PC-9 (cell line): Measurements from ENCODE around the gene FDPS. TPM values are rescaled to one million over a fixed set of nuclear protein-coding genes. Genes with fewer than 3 reads are reported as not detected.

Experiments
- BruUV-seq: library from RNA; stranded (reverse); fragments of 400-500 nt; replicated peaks from 2 replicates; lab custom pipeline; 2021; lab: Mats Ljungman, UMichigan
- CTCF ChIA-PET: fragments of 300-600 bp; sonication (Branson Sonifier 250); formaldehyde crosslinking; loops from one replicate; lab custom pipeline; 2022; ENCODE audit warnings: antibody characterized with exemption; lab: Charles Lee
- POLR2A ChIA-PET: fragments of 300-600 bp; sonication (Branson Sonifier 250); formaldehyde crosslinking; loops from one replicate; lab custom pipeline; 2022; ENCODE audit warnings: antibody characterized with exemption; ENCODE audit not compliant: unreplicated experiment; lab: Charles Lee
- DNase-seq, 2 experiments: peaks; one replicate each; pipeline versions ENCODE4 v3.0.0 to v3.0.0-alpha.2; 2015 to 2022; ENCODE audit warnings: mixed read lengths in 1 of 2
- H2AFZ ChIP-seq: fragments of 200-600 bp; sonication (generic); 2 replicates; pipeline ENCODE4 v1.8.1; 2017; ENCODE audit warnings: antibody characterized with exemption
- H3F3A ChIP-seq: fragments of 200-600 bp; sonication (generic); 2 replicates; pipeline ENCODE4 v1.8.1; 2017; ENCODE audit warnings: antibody characterized with exemption, mild to moderate bottlenecking, low read depth; ENCODE audit not compliant: insufficient read depth
- H3K27ac ChIP-seq: fragments of 200-600 bp; sonication (generic); 2 replicates; pipeline ENCODE4 v1.6.1; 2016; ENCODE audit warnings: mixed run types
- H3K27me3 ChIP-seq: fragments of 200-600 bp; sonication (generic); 2 replicates; pipeline ENCODE4 v1.6.1; 2016; ENCODE audit warnings: low read depth, mixed run types; ENCODE audit not compliant: insufficient read depth
- H3K36me3 ChIP-seq: fragments of 200-600 bp; sonication (generic); 2 replicates; pipeline ENCODE4 v1.6.1; 2016; ENCODE audit warnings: low read depth, mixed run types
- H3K4me1 ChIP-seq: fragments of 200-600 bp; sonication (generic); replicated peaks from 2 replicates; pipeline ENCODE4 v1.6.1; 2016; ENCODE audit warnings: mixed run types; ENCODE audit not compliant: insufficient read depth
- H3K4me2 ChIP-seq: fragments of 200-600 bp; sonication (generic); 2 replicates; pipeline ENCODE4 v1.6.1; 2017; ENCODE audit warnings: mixed run types
- H3K4me3 ChIP-seq: fragments of 200-600 bp; sonication (generic); 2 replicates; pipeline ENCODE4 v1.6.1; 2016; ENCODE audit warnings: mixed run types
- H3K79me2 ChIP-seq: fragments of 200-600 bp; sonication (generic); 2 replicates; pipeline ENCODE4 v1.6.1; 2017; ENCODE audit warnings: low read depth, mixed run types
- H3K9me2 ChIP-seq: fragments of 200-600 bp; sonication (generic); 2 replicates; pipeline ENCODE4 v1.8.1; 2017; ENCODE audit warnings: mild to moderate bottlenecking; ENCODE audit not compliant: insufficient read depth
- H3K9me3 ChIP-seq: fragments of 200-600 bp; sonication (generic); 2 replicates; pipeline ENCODE4 v1.8.1; 2016; ENCODE audit warnings: low read depth; ENCODE audit not compliant: insufficient read depth
- H4K20me1 ChIP-seq: fragments of 200-600 bp; sonication (generic); 2 replicates; pipeline ENCODE4 v1.8.1; 2017; ENCODE audit not compliant: insufficient read depth
- CTCF ChIP-seq: fragments of 200-600 bp; sonication (generic); conservative IDR thresholded peaks from 2 replicates; pipeline ENCODE4 v1.6.1; 2017; ENCODE audit warnings: mixed run types, antibody characterized with exemption, mild to moderate bottlenecking, moderate library complexity
- EZH2 ChIP-seq: fragments of 200-600 bp; sonication (generic); IDR thresholded peaks from 2 replicates; pipeline ENCODE4 v1.8.0; 2017; ENCODE audit warnings: antibody characterized with exemption, low read depth
- intact Hi-C: fragments of 100-400 bp; cut with micrococcal nuclease; formaldehyde crosslinking; loops from one replicate; pipeline ENCODE4 v1.10.0; 2022; ENCODE audit not compliant: unreplicated experiment
- total RNA-seq: library from RNA; stranded (reverse); gene quantifications from 2 replicates; pipeline ENCODE4 v1.2.3, GENCODE V29; 2021

The FDPS gene
- total RNA-seq, 1 experiment from 2014 or later = 568 TPM

DNA sequence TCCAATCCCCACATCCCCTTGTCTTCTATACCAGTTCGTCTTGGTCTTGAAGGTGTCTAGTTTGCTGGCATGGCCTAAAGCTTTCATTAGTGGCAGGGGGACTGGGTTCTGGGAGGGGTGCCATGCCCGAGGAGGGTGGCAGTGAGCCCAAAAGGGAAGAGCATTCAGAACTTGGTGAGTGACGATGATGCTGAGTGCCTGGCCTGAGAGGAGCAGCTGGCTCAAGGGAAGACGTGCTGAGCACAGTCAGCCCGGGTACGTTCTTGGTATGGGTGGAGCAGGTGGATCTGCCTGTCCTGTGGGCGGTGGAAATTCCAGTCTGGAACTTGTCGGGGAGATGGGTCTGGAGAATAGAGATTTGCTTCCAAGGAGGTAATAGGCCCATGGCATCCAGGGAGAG, 4.6 kb downstream of the FDPS start:
- BruUV-seq = no TSS peak
- no peak overlapping the region for H2AFZ ChIP-seq
- peaks cover 29% of the 10 kb centered on the region for H3F3A ChIP-seq
- CTCF ChIA-PET = no interaction called here
- peaks cover 20% of the 10 kb centered on the region; the same call in 1 of the 2 replicates for H4K20me1 ChIP-seq
- no peak overlapping the region for H3K4me2 ChIP-seq
- peaks cover 10% of the 10 kb centered on the region for H3K36me3 ChIP-seq
- intact Hi-C loops = no loop called here
- H3K27ac ChIP-seq = no peak overlapping the region
- no peaks in the 10 kb centered on the region for H3K27me3 ChIP-seq
- no peak for DNase-seq
- no peak for TF ChIP-seq CTCF
- no peak for TF ChIP-seq EZH2
- H3K4me3 ChIP-seq = no peak overlapping the region
- H3K9me3 ChIP-seq = no peaks in the 10 kb centered on the region; the same call in 1 of the 2 replicates
- POLR2A ChIA-PET = no interaction called here
- H3K9me2 ChIP-seq = no peaks in the 10 kb centered on the region
- peaks cover 19% of the 10 kb centered on the region for H3K4me1 ChIP-seq
- H3K79me2 ChIP-seq = peaks cover 44% of the 10 kb centered on the region

DNA sequence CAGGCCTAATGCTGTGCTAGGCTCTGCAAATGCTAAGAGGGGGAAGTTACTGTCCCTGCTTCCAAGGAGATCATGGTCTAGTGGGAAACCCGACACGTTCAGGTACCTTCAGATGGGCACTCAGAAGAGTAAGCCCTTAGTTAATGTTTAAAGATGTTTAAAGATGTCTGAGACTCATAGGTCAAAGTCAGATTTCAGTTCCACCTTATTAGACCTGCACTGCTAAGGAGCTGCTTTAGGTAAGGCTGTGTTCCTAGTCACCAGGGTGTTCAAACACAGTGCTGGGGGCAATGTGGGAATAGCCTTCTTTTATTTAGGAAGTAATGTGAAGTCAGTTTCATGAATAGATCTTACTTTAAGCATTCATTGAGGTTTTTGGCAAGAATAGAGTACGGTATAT, 8.3 kb downstream of the FDPS start:
- Histone ChIP-seq H3K4me1 (no peaks in the 10 kb centered on the region), H3K27ac (no peak overlapping the region), H3K9me2 (no peaks in the 10 kb centered on the region), H3K27me3 (no peaks in the 10 kb centered on the region), H3K79me2 (peaks cover 13% of the 10 kb centered on the region), H3K4me2 (no peak overlapping the region), H3K9me3 (no peaks in the 10 kb centered on the region; the same call in 1 of the 2 replicates), H4K20me1 (peaks cover 4% of the 10 kb centered on the region; the same call in 1 of the 2 replicates), H3K4me3 (no peak overlapping the region), H2AFZ (no peak overlapping the region), H3K36me3 (peaks cover 10% of the 10 kb centered on the region), H3F3A (peaks cover 58% of the 10 kb centered on the region)
- POLR2A ChIA-PET = interaction anchor here (0.6 kb wide), 1 partner anchor 132 kb away, joined by 5 read pairs; no protein-coding TSS in a partner anchor
- intact Hi-C loops = no loop called here
- TF ChIP-seq CTCF (no peak), EZH2 (no peak)
- DNase-seq = no peak
- no TSS peak for BruUV-seq
- CTCF ChIA-PET = no interaction called here

DNA sequence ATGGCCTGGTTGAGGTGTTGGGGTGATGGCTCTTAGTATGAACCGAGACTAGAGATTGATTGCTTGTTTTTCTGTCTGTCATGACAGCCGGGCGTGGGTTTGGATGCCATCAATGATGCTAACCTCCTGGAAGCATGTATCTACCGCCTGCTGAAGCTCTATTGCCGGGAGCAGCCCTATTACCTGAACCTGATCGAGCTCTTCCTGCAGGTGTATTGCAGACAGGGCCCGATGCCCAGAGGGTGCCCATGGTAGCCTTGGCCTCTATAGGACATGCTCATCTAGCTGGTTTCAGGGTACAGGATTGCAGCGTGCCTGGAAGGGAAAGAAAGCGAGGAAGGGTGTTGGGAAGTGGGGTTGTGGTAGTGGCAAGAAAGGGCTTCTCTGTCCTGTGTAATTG, 9.4 kb downstream of the FDPS start:
- POLR2A ChIA-PET = interaction anchor here (0.7 kb wide), 2 partner anchors 67 to 77 kb away, joined by 3 to 4 read pairs; a partner anchor contains a TSS
- H3K27me3 ChIP-seq = no peaks in the 10 kb centered on the region

More for the DNA sequence above, 9.4 kb downstream of the FDPS start:
- Histone ChIP-seq H3K36me3 (peaks cover 10% of the 10 kb centered on the region; the same call in 1 of the 2 replicates), H3K9me2 (no peaks in the 10 kb centered on the region), H3K79me2 (peaks cover 3% of the 10 kb centered on the region), H3K9me3 (no peaks in the 10 kb centered on the region; the same call in 1 of the 2 replicates), H3K4me2 (no peak overlapping the region), H2AFZ (no peak overlapping the region), H3K4me3 (no peak overlapping the region), H3F3A (peaks cover 58% of the 10 kb centered on the region), H3K4me1 (peaks cover 9% of the 10 kb centered on the region; the same call in 1 of the 2 replicates), H3K27ac (no peak overlapping the region), H4K20me1 (peaks cover 4% of the 10 kb centered on the region)
- CTCF ChIA-PET = no interaction called here
- no TSS peak for BruUV-seq
- no peak for DNase-seq
- intact Hi-C loops = no loop called here
- TF ChIP-seq CTCF (no peak), EZH2 (no peak)
